ENCODE data around the gene SGCA.

SGCA gene

DNA sequence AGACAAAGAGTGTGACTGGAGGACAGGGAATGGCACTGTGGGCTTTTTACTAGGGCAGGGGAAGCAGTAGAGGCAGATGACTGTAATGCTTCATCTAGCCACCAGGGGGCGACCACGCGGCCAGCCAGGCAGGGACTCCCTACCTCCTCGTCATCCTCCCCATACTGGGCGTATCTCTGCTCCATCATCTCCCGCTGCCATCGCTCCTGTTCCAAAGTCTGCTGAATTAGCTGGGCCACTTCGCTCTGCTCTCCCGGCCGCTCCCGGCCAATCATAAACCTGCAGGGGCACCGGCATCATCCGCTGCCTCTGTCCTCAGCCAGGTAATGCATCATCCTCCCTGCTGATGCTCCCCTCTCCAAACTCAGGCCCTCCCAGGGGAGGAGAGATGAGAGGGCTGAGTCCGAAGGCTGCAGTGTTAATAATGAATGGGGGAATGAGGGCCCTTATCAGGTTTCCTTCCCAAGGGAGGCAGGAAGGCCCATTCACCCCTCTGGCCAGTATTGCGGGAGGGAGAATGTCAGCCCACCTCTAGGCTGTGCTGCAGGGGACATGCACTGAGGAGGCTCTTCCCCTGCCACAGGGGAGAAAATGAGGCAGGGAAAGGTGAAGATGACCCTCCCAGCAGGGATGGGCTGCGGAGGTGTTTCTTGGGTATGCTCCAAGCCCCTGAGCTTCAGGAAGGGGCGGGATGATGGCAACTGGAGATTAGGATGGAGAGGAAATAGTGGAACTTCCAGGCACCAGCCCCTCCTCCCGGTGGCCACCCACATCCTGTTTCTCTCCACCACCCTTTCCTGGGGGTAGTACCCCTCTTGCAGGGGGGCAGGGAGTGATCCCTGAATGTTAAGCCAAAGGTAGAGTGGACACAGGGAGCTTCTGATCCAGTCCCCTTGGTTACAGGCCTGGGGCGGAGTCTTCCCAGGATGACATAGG lies 25.6 kb upstream of the SGCA start:
- H2AFZ ChIP-seq (ENCODE audit: low read length) = no peak overlapping the region
- no peaks in the 10 kb centered on the region for H4K20me1 ChIP-seq (ENCODE audit: insufficient read depth, low read length)
- TF ChIP-seq EZH2phosphoT487 (IDR thresholded peaks at IDR 0.05; ENCODE audit: low read length) = no peak
- TF ChIP-seq, protein P1, sequence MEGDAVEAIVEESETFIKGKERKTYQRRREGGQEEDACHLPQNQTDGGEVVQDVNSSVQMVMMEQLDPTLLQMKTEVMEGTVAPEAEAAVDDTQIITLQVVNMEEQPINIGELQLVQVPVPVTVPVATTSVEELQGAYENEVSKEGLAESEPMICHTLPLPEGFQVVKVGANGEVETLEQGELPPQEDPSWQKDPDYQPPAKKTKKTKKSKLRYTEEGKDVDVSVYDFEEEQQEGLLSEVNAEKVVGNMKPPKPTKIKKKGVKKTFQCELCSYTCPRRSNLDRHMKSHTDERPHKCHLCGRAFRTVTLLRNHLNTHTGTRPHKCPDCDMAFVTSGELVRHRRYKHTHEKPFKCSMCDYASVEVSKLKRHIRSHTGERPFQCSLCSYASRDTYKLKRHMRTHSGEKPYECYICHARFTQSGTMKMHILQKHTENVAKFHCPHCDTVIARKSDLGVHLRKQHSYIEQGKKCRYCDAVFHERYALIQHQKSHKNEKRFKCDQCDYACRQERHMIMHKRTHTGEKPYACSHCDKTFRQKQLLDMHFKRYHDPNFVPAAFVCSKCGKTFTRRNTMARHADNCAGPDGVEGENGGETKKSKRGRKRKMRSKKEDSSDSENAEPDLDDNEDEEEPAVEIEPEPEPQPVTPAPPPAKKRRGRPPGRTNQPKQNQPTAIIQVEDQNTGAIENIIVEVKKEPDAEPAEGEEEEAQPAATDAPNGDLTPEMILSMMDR (IDR thresholded peaks at IDR 0.05; ENCODE audit: low read length) = peak; percentile 89

DNA sequence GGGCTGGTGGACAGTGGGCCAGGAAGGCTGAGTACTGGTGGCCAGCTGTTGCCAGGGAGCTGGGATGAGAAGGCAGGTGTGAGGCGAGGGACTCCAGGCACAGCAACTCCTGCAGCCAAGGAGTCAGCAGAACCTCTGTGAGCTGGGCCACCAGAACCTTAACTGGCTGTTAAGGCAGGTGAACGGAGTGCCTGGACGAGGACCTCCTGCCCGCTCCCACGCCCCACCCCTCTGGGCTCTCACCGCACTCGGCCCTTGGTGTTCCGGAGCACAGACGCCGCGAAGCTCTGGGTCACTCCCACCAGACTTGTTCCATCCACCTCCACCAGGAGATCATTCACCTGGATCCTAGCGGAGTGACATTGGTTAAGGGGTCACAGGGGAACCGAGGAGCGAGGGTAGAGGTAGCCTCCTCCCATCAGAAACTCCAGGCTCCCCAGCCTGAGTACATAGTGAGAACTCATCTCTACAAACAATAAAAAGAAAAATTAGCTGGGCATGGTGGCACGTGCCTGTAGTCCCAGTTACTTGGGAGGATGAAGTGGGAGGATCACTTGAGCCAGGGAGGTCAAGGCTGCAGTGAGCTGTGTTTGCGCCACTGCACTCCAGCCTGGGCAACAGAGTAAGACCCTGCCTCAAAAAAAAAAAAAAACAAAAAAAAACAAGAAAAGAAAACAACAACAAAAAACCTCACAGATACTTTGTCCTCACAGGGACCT lies 24.6 kb upstream of the SGCA start:
- no peak overlapping the region for H3K27ac ChIP-seq (ENCODE audit: low read length)

More for the DNA sequence above, 25.6 kb upstream of the SGCA start:
- Histone ChIP-seq H3K4me1 (ENCODE audit: low read length) (no peaks in the 10 kb centered on the region), H3K9ac (ENCODE audit: low read length) (no peak overlapping the region), H3K79me2 (ENCODE audit: low read length) (peaks cover 51% of the 10 kb centered on the region), H3K27me3 (replicated peaks; ENCODE audit: insufficient read depth, low read length) (no peaks in the 10 kb centered on the region), H3K27ac (ENCODE audit: low read length) (no peak overlapping the region), H3K9me3 (replicated peaks; ENCODE audit: insufficient read depth, low read length) (no peaks in the 10 kb centered on the region), H3K4me2 (ENCODE audit: low read depth, low read length) (no peak overlapping the region), H3K9me2 (replicated peaks; ENCODE audit: insufficient read depth, low read length) (no peaks in the 10 kb centered on the region), H3F3A (ENCODE audit: insufficient read depth, low read length) (peaks cover 4% of the 10 kb centered on the region; the same call in 1 of the 2 replicates), H3K36me3 (replicated peaks; ENCODE audit: insufficient read depth, low read length) (peaks cover 11% of the 10 kb centered on the region), H3K4me3 (ENCODE audit: low read length) (no peak overlapping the region)
- peak; percentile 48 for DNase-seq

DNA sequence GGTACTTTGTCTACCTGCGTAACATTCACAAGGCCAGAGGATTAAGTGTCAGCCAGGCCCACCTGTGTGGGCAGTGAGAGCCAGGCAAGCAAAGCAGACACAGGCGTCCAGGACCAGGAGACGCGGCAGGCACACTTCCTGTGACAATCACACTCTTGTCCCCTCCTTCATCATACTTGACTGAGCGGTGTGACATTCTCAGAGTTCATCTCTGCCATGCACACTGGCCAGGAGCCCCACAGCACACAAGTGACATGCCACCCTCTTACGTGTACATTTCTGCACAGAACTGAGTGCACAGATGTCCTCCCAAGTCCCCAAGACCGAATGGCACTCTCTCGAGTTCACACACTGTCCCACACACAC lies 24.1 kb upstream of the SGCA start:
- no peak overlapping the region for H3K27ac ChIP-seq (ENCODE audit: low read length)

More for the DNA sequence above, 24.6 kb upstream of the SGCA start:
- Histone ChIP-seq H3K9me3 (replicated peaks; ENCODE audit: insufficient read depth, low read length) (no peaks in the 10 kb centered on the region), H3F3A (ENCODE audit: insufficient read depth, low read length) (peaks cover 4% of the 10 kb centered on the region; the same call in 1 of the 2 replicates), H3K36me3 (replicated peaks; ENCODE audit: insufficient read depth, low read length) (peaks cover 11% of the 10 kb centered on the region), H3K9ac (ENCODE audit: low read length) (no peak overlapping the region), H3K79me2 (ENCODE audit: low read length) (peaks cover 60% of the 10 kb centered on the region), H3K4me2 (ENCODE audit: low read depth, low read length) (no peak overlapping the region), H3K4me1 (ENCODE audit: low read length) (no peaks in the 10 kb centered on the region), H4K20me1 (ENCODE audit: insufficient read depth, low read length) (no peaks in the 10 kb centered on the region), H2AFZ (ENCODE audit: low read length) (no peak overlapping the region), H3K27me3 (replicated peaks; ENCODE audit: insufficient read depth, low read length) (no peaks in the 10 kb centered on the region), H3K4me3 (ENCODE audit: low read length) (no peak overlapping the region), H3K9me2 (replicated peaks; ENCODE audit: insufficient read depth, low read length) (no peaks in the 10 kb centered on the region)
- no peak for DNase-seq
- TF ChIP-seq, protein P1 (IDR thresholded peaks at IDR 0.05; ENCODE audit: low read length) = no peak
- TF ChIP-seq EZH2phosphoT487 (IDR thresholded peaks at IDR 0.05; ENCODE audit: low read length) = no peak

More for the DNA sequence above, 24.1 kb upstream of the SGCA start:
- Histone ChIP-seq H3K4me2 (ENCODE audit: low read depth, low read length) (no peak overlapping the region), H3K9ac (ENCODE audit: low read length) (no peak overlapping the region), H3K9me3 (replicated peaks; ENCODE audit: insufficient read depth, low read length) (no peaks in the 10 kb centered on the region), H3K79me2 (ENCODE audit: low read length) (peaks cover 66% of the 10 kb centered on the region), H3K36me3 (replicated peaks; ENCODE audit: insufficient read depth, low read length) (peaks cover 11% of the 10 kb centered on the region), H3K4me1 (ENCODE audit: low read length) (no peaks in the 10 kb centered on the region), H3F3A (ENCODE audit: insufficient read depth, low read length) (peaks cover 4% of the 10 kb centered on the region; the same call in 1 of the 2 replicates), H4K20me1 (ENCODE audit: insufficient read depth, low read length) (no peaks in the 10 kb centered on the region), H2AFZ (ENCODE audit: low read length) (no peak overlapping the region), H3K4me3 (ENCODE audit: low read length) (no peak overlapping the region), H3K27me3 (replicated peaks; ENCODE audit: insufficient read depth, low read length) (no peaks in the 10 kb centered on the region), H3K9me2 (replicated peaks; ENCODE audit: insufficient read depth, low read length) (no peaks in the 10 kb centered on the region)
- TF ChIP-seq EZH2phosphoT487 (IDR thresholded peaks at IDR 0.05; ENCODE audit: low read length) (no peak), EZH2 (optimal IDR thresholded peaks at IDR 0.05; ENCODE audit: low read depth, low read length) (no peak)
- TF ChIP-seq, protein P1 (IDR thresholded peaks at IDR 0.05; ENCODE audit: low read length) = no peak
- no peak for DNase-seq

All from MM.1S (cell line).